ENCODE measurements around the gene PIR. TPM values are rescaled to one million over a fixed set of nuclear protein-coding genes. Genes with fewer than 3 reads are reported as not detected.

PIR gene
- total RNA-seq, 1 experiment from 2014 or later = 8.2 TPM

DNA sequence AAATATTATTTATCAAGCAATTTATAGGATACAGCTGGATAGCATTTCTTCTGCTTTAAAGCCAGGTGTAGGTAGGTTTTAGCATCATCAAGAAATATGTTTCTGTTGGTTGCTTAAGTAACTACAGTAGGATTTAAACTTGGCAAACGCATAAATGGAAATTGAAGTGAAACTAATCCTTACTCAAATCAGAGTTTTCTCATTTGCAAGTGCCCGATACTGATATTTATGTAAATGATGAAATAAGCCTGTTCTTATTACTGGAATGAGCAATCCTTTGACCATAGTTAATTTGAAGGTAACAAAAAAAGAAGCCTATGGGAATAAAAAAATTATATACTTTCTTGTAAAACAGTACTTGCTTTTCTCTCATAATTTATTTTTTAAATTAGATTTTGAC is 134.6 kb downstream of the PIR start:
- no peaks in the 10 kb centered on the region for H3K4me1 Mint-ChIP-seq (ENCODE audit: insufficient read depth, unreplicated experiment)
- peaks cover 5% of the 10 kb centered on the region for H3K27me3 Mint-ChIP-seq (ENCODE audit: insufficient read depth, unreplicated experiment)
- POLR2A ChIA-PET = no interaction called here
- H3K36me3 Mint-ChIP-seq (ENCODE audit: insufficient read depth, unreplicated experiment) = no peaks in the 10 kb centered on the region
- no peak overlapping the region for H3K4me3 Mint-ChIP-seq (ENCODE audit: unreplicated experiment)
- no peaks in the 10 kb centered on the region for H3K9me3 Mint-ChIP-seq (ENCODE audit: unreplicated experiment)
- CTCF ChIA-PET = interaction anchor here (0.6 to 1.7 kb wide), 6 partner anchors 10 to 1536 kb away, joined by 3 to 7 read pairs (median 4); no protein-coding TSS in a partner anchor
- TF ChIP-seq, protein P1, sequence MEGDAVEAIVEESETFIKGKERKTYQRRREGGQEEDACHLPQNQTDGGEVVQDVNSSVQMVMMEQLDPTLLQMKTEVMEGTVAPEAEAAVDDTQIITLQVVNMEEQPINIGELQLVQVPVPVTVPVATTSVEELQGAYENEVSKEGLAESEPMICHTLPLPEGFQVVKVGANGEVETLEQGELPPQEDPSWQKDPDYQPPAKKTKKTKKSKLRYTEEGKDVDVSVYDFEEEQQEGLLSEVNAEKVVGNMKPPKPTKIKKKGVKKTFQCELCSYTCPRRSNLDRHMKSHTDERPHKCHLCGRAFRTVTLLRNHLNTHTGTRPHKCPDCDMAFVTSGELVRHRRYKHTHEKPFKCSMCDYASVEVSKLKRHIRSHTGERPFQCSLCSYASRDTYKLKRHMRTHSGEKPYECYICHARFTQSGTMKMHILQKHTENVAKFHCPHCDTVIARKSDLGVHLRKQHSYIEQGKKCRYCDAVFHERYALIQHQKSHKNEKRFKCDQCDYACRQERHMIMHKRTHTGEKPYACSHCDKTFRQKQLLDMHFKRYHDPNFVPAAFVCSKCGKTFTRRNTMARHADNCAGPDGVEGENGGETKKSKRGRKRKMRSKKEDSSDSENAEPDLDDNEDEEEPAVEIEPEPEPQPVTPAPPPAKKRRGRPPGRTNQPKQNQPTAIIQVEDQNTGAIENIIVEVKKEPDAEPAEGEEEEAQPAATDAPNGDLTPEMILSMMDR (IDR thresholded peaks at IDR 0.05; ENCODE audit: unreplicated experiment) = no peak
- H3K27ac Mint-ChIP-seq (ENCODE audit: low read depth, unreplicated experiment) = no peak overlapping the region
- BruUV-seq (replicated peaks) = no TSS peak
- DNase-seq (ENCODE audit: unreplicated experiment) = no peak
- intact Hi-C loops (cut with micrococcal nuclease) = no loop called here

DNA sequence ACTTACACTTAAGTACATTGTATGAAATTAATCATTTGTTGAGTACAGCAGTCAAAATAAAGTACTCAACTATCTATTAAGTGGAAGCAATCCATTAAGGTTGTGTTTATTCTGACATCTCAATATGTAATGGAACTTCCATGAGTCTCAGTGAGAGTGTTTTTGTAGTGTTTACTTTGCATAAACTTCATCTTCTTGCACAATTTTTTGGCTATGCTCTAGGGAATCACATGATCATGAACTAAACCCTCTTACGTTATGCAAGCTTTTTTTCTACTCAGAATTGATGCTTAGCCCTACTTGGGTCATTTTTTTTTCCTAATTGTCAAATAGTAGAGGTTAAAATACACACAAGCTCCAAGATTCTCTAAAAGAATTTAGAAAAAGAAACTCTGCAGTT is 136.7 kb downstream of the PIR start:
- Mint-ChIP-seq H3K27ac (ENCODE audit: low read depth, unreplicated experiment) (no peak overlapping the region), H3K9me3 (ENCODE audit: unreplicated experiment) (no peaks in the 10 kb centered on the region), H3K36me3 (ENCODE audit: insufficient read depth, unreplicated experiment) (no peaks in the 10 kb centered on the region), H3K27me3 (ENCODE audit: insufficient read depth, unreplicated experiment) (peaks cover 14% of the 10 kb centered on the region), H3K4me3 (ENCODE audit: unreplicated experiment) (no peak overlapping the region), H3K4me1 (ENCODE audit: insufficient read depth, unreplicated experiment) (no peaks in the 10 kb centered on the region)
- TF ChIP-seq, protein P1 (IDR thresholded peaks at IDR 0.05; ENCODE audit: unreplicated experiment) = no peak
- intact Hi-C loops (cut with micrococcal nuclease) = no loop called here
- no TSS peak for BruUV-seq (replicated peaks)
- DNase-seq (ENCODE audit: unreplicated experiment) = peak; percentile 59
- CTCF ChIA-PET = interaction anchor here (0.6 to 1.1 kb wide), 4 partner anchors 11 to 214 kb away, joined by 3 read pairs; no protein-coding TSS in a partner anchor
- POLR2A ChIA-PET = no interaction called here

- BruUV-seq (replicated peaks) = no TSS peak
- Mint-ChIP-seq H3K4me3 (ENCODE audit: unreplicated experiment) (no peak overlapping the region), H3K27ac (ENCODE audit: low read depth, unreplicated experiment) (no peak overlapping the region), H3K27me3 (ENCODE audit: insufficient read depth, unreplicated experiment) (peaks cover 47% of the 10 kb centered on the region), H3K9me3 (ENCODE audit: unreplicated experiment) (no peaks in the 10 kb centered on the region), H3K36me3 (ENCODE audit: insufficient read depth, unreplicated experiment) (no peaks in the 10 kb centered on the region), H3K4me1 (ENCODE audit: insufficient read depth, unreplicated experiment) (no peaks in the 10 kb centered on the region)
- ChIA-PET POLR2A (interaction anchor here (0.6 to 2.0 kb wide), 3 partner anchors 116 to 119 kb away, joined by 3 to 8 read pairs (median 5); no protein-coding TSS in a partner anchor), CTCF (interaction anchor here (0.5 to 14.6 kb wide), 23 partner anchors 11 to 1862 kb away, joined by 3 to 353 read pairs (median 9); partner anchors contain the start of genes BMX and PIR)
- TF ChIP-seq, protein P1 (IDR thresholded peaks at IDR 0.05; ENCODE audit: unreplicated experiment) = no peak
- no peak for DNase-seq (ENCODE audit: unreplicated experiment)
- intact Hi-C loops (cut with micrococcal nuclease) = no loop called here
Measured at GRCh38 chrX:15350329-15350996, 142.7 kb downstream of the PIR start.

- ChIA-PET POLR2A (interaction anchor here (1.0 to 2.0 kb wide), 5 partner anchors 16 to 144 kb away, joined by 3 to 8 read pairs (median 4); partner anchors contain the start of gene PIR), CTCF (interaction anchor here (0.6 to 14.6 kb wide), 63 partner anchors 10 to 1662 kb away, joined by 3 to 353 read pairs (median 4); partner anchors contain the start of genes BMX and PIR)
- Mint-ChIP-seq H3K9me3 (ENCODE audit: unreplicated experiment) (no peaks in the 10 kb centered on the region), H3K4me3 (ENCODE audit: unreplicated experiment) (no peak overlapping the region), H3K36me3 (ENCODE audit: insufficient read depth, unreplicated experiment) (no peaks in the 10 kb centered on the region), H3K27me3 (ENCODE audit: insufficient read depth, unreplicated experiment) (peaks cover 53% of the 10 kb centered on the region), H3K27ac (ENCODE audit: low read depth, unreplicated experiment) (no peak overlapping the region), H3K4me1 (ENCODE audit: insufficient read depth, unreplicated experiment) (no peaks in the 10 kb centered on the region)
- DNase-seq (ENCODE audit: unreplicated experiment) = peak; percentile 75
- TF ChIP-seq, protein P1 (IDR thresholded peaks at IDR 0.05; ENCODE audit: unreplicated experiment) = peak; percentile 56
- intact Hi-C loops (cut with micrococcal nuclease) = loop anchor here (1.0 kb wide), 2 partner anchors 119 to 216 kb away; no protein-coding TSS in a partner anchor
- no TSS peak for BruUV-seq (replicated peaks)
Measured at GRCh38 chrX:15349046-15349445, 144.1 kb downstream of the PIR start.

Data from MCF 10A (cell line).